Pancreas (tissue), 10 donors: ENCODE data around the gene LMNA. TPM values are rescaled to one million over a fixed set of nuclear protein-coding genes. Genes with fewer than 3 reads are reported as not detected.
A peak's percentile ranks its signal among the peaks of the same experiment; 100 is the strongest.

Experiments used
- ATAC-seq, 4 donors: fragments of 200-7000 bp; cut with Tn5 transposase; one replicate each; pipeline versions ENCODE4 v1.8.0 to v1.9.1; 2020; ENCODE audit warnings: mild to moderate bottlenecking in 4 of 4, moderate library complexity in 4 of 4
- DNase-seq, 6 donors: peaks; one replicate each; pipeline ENCODE4 v3.0.0-alpha.2; 2020
- FAIRE-seq: peaks from 2 replicates; lab custom pipeline; 2012; peaks lifted over from hg19 to GRCh38; lab: Jason Lieb, UNC
- H3K27ac ChIP-seq, 4 donors: fragments of 200-600 bp; sonication (generic); 1 replicate in 3 of 4; 2 replicates in 1 of 4; pipeline versions ENCODE4 v1.5.0 to v1.8.0; 2020
- H3K27me3 ChIP-seq, 4 donors: fragments of 200-600 bp; one replicate each; pipeline ENCODE4 v1.8.0; 2021
- H3K36me3 ChIP-seq, 3 donors: fragments of 200-600 bp; sonication (generic) in 1 of 3; one replicate each; pipeline versions ENCODE4 v1.5.0 to v1.8.0; 2020 to 2021
- H3K4me1 ChIP-seq, 3 donors: fragments of 200-600 bp; one replicate each; pipeline ENCODE4 v1.8.0; 2021
- H3K4me3 ChIP-seq, 4 donors: fragments of 200-600 bp; sonication (generic) in 2 of 4; one replicate each; pipeline versions ENCODE4 v1.5.0 to v1.8.0; 2020 to 2021
- H3K9me3 ChIP-seq, 4 donors: fragments of 200-600 bp; one replicate each; pipeline ENCODE4 v1.8.0; 2021
- WGBS, 2 donors: extraction: QIAGEN DNeasy Blood & Tissue Kit; methylation state at CpG; one replicate each; pipeline ENCODE4 v1.1.7; 2013; 5-methylcytosine and 5-hydroxymethylcytosine counted together
- intact Hi-C, 3 donors: fragments of 100-400 bp; cut with DNase I; formaldehyde crosslinking; loops; one replicate each; pipeline versions ENCODE4 v1.11.1 to v1.14.2; 2022
- polyA plus RNA-seq, 2 donors: library from polyadenylated mRNA; stranded (reverse); fragments of 200-250 nt; gene quantifications; one replicate each; pipeline ENCODE4 v1.2.3, GENCODE V29; 2013
- total RNA-seq, 6 donors: library from RNA; stranded (reverse); fragmentation: NEBNext Ultra II Directional in 4 of 6; extraction: Animal tissue kit (Norgen Biotek cat#: 25700) in 4 of 6; gene quantifications; one replicate each; pipeline versions ENCODE4 v1.2.1 to v1.2.4, GENCODE V29; 2021 to 2023
- TF ChIP-seq, protein P1 (sequence below), 4 donors: fragments of 200-600 bp; sonication (generic) in 3 of 4; IDR thresholded peaks; one replicate each; pipeline versions ENCODE4 v1.5.0 to v1.8.0; 2021; ENCODE audit warnings: antibody characterized with exemption in 4 of 4
- donor health status: healthy with polysubstance abuse.
- donor health status: DM: no; HTN: no; CAD: no; lungs with moderate emphysema.
- donor health status: DM: no; HTN: no; CAD: no.
- donor health status: control.
- donor health status: control.
- donor health status: Bipolar disorder and iron deficiency.
- donor health status: DM: yes; HTN: yes; CAD: no.
- donor health status: DM: no; HTN: no; CAD: no.
- donor health status: DM: no; HTN: no; CAD: no.
- donor health status: DM: yes; HTN: yes; CAD: no.

Gene LMNA
- total and polyA plus RNA-seq, 8 donors: 59.4 to 119 (median 99.4) TPM

DNA sequence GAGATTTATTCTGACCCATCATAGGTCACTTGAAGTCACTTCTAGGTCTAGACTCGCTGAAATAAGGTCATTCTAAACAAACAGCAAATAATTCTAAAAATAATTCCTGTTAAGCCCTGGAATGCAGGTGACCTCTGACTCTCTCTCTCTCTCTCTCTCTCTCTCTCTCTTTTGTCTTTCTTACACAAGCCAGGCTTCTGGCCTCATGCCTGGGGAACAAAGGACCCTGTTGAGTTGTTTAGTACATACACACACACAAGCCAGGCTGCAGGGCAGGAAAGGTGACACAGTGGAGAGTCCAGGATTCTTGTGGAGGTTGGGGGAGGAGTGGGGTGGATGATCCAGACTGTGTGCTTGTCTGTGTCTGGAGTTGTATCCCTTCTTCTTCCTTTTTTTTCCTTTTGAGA lies 28.3 kb upstream of the LMNA start:
- FAIRE-seq (no peak), DNase-seq (peak in 2 of 6 donors; percentile 46 to 50), ATAC-seq (peak in 2 of 4 donors; percentile 14 to 26)
- 6 to 13% methylated on average over 1 of the region's 1 CpG for WGBS, 2 donors
- H3K4me3 ChIP-seq: no peak overlapping the region
- H3K27ac ChIP-seq: no peak overlapping the region
- H3K27me3 ChIP-seq: no peaks in the 10 kb centered on the region
- H3K36me3 ChIP-seq: no peaks in the 10 kb centered on the region
- H3K9me3 ChIP-seq: no peaks in the 10 kb centered on the region
- intact Hi-C loops: loop anchor here in 2 of 3 donors (5.0 to 10.0 kb wide), 2 partner anchors 49 to 136 kb away; no protein-coding TSS in a partner anchor
- TF ChIP-seq, protein P1, sequence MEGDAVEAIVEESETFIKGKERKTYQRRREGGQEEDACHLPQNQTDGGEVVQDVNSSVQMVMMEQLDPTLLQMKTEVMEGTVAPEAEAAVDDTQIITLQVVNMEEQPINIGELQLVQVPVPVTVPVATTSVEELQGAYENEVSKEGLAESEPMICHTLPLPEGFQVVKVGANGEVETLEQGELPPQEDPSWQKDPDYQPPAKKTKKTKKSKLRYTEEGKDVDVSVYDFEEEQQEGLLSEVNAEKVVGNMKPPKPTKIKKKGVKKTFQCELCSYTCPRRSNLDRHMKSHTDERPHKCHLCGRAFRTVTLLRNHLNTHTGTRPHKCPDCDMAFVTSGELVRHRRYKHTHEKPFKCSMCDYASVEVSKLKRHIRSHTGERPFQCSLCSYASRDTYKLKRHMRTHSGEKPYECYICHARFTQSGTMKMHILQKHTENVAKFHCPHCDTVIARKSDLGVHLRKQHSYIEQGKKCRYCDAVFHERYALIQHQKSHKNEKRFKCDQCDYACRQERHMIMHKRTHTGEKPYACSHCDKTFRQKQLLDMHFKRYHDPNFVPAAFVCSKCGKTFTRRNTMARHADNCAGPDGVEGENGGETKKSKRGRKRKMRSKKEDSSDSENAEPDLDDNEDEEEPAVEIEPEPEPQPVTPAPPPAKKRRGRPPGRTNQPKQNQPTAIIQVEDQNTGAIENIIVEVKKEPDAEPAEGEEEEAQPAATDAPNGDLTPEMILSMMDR (IDR thresholded peaks at IDR 0.05): no peak
- H3K4me1 ChIP-seq: peaks cover 0 to 3% (median 0%) of the 10 kb centered on the region in 3 donors

DNA sequence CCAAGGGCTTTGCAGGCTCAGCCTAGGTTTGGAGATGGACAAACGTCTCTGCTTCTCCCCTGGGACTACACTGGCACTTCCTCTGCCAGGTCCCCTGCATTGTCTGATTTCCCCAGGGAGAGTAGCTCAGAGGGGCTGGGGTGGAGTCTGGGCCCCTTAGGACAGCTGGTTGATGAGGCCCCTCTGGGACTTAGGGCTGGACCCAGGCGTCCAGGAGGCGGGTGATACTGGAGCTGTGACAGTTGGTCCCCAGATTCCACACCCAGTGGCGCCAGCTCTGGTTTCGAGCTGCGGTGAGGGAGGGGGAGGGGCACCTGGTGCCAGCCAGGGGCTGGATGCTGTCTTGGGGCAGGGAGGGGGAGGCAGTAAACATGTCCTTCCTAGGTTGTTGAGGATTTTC lies 24.8 kb upstream of the LMNA start:
- DNase-seq (no peak), FAIRE-seq (no peak), ATAC-seq (no peak)
- TF ChIP-seq, protein P1 (IDR thresholded peaks at IDR 0.05): no peak
- Histone ChIP-seq H3K4me1 (no peaks in the 10 kb centered on the region), H3K36me3 (no peaks in the 10 kb centered on the region), H3K27me3 (no peaks in the 10 kb centered on the region), H3K9me3 (no peaks in the 10 kb centered on the region), H3K27ac (peak overlapping the region in 1 of 4 donors; percentile 7), H3K4me3 (no peak overlapping the region)
- intact Hi-C loops: loop anchor here (5.0 to 10.0 kb wide), 3 partner anchors 45 to 133 kb away; no protein-coding TSS in a partner anchor
- WGBS, 2 donors: 54 to 65% methylated on average over 6 of the region's 6 CpGs

DNA sequence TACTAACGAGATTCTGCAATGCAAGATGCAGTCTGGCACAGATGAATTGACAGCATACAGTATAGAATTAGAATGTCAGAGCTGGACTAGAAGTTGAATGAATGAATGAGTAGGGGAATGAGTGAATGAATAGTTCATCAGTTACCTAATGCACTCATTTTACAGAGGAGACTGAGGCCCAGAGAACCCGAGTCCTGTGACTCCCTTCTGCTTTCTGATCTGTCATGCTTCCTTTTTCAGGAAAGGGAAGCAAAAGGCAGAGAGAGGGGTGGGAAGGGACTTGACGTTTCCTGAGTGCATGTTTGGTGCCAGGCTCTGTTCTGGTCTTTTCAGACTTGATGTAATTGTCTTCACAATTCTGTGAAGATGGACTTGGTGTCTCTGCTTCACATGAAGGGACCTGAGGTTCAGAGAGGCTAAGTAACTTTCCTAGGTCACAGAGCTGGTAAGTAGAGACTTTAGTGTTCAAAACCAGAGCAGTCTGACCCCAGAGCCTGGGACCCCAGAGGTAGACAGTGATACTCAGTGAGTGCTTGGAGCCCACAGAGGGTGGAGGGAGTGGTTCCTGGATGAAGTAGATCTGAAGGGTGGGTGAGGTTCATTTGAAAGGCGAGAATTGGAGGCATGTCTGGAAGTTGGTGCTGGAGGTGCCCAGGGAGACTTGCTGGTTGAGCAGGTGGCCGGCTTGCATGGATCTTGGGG lies 24.2 kb upstream of the LMNA start:
- Histone ChIP-seq H3K27me3 (no peaks in the 10 kb centered on the region), H3K4me3 (no peak overlapping the region), H3K4me1 (no peaks in the 10 kb centered on the region), H3K36me3 (no peaks in the 10 kb centered on the region), H3K9me3 (no peaks in the 10 kb centered on the region), H3K27ac (peak overlapping the region in 1 of 4 donors; percentile 28)
- intact Hi-C loops: loop anchor here in 1 of 3 donors (5.0 kb wide), 2 partner anchors 47 to 132 kb away; no protein-coding TSS in a partner anchor
- WGBS, 2 donors: 36 to 41% methylated on average over 5 of the region's 5 CpGs
- ATAC-seq (peak in 2 of 4 donors; percentile 33 to 57), DNase-seq (peak in 1 of 6 donors; percentile 28), FAIRE-seq (no peak)
- TF ChIP-seq, protein P1 (IDR thresholded peaks at IDR 0.05): no peak

DNA sequence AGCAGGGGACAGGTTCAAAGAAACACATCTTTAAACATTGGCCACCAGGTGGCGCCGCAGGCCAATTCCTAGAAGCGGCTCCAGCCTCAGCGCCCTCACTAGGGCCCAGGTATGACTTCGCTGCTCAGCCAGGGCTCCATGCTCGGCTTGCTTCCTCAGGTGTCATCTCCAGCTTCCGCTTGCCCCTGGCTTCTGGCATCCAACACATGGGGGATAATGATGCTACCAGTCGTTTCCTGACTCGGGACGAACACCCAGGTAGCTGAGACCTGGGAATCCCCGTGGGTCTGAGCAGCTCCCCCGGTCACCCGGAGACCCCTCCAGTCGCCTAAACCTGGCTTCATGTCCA lies 23.7 kb upstream of the LMNA start:
- 32 to 33% methylated on average over 14 of the region's 14 CpGs for WGBS, 2 donors
- FAIRE-seq: no peak
- Histone ChIP-seq H3K9me3 (no peaks in the 10 kb centered on the region), H3K36me3 (no peaks in the 10 kb centered on the region), H3K4me3 (no peak overlapping the region), H3K27me3 (no peaks in the 10 kb centered on the region), H3K4me1 (no peaks in the 10 kb centered on the region), H3K27ac (peak overlapping the region in 1 of 4 donors; percentile 28)
- DNase-seq: peak; percentile 77 to 96 (median 90)
- intact Hi-C loops: loop anchor here in 1 of 3 donors (5.0 kb wide), 2 partner anchors 46 to 131 kb away; no protein-coding TSS in a partner anchor
- peak; percentile 87 to 94 (median 93) for ATAC-seq
- TF ChIP-seq, protein P1 (IDR thresholded peaks at IDR 0.05): peak; percentile 73 to 84 (median 78)

DNA sequence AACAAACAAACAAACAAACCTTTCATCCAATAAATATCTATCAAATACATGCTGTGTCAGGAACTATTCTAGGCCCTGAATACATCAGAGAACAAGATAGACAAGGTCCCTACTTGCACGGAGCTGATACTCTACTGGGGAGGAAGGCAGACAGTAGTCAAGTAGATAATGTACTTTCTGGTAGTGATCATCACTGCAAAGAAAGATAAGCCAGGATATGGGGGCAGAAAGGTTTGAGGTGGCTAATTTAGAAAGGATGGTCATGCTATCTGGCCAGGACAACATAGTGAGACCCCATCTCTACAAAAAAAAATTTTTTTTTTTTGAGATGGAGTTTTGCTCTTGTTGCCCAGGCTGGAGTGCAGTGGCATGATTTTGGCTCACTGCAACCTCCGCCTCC lies 22.9 kb upstream of the LMNA start:
- ATAC-seq (no peak), DNase-seq (no peak), FAIRE-seq (no peak)
- whole genome bisulfite sequencing, 2 donors: 62 to 63% methylated on average over 2 of the region's 2 CpGs
- H3K27me3 ChIP-seq: no peaks in the 10 kb centered on the region
- intact Hi-C loops: loop anchor here in 1 of 3 donors (5.0 kb wide), 2 partner anchors 46 to 131 kb away; no protein-coding TSS in a partner anchor
- H3K4me1 ChIP-seq: peaks cover 0 to under 1% (median 0%) of the 10 kb centered on the region in 3 donors
- H3K4me3 ChIP-seq: no peak overlapping the region
- H3K36me3 ChIP-seq: no peaks in the 10 kb centered on the region
- no peaks in the 10 kb centered on the region for H3K9me3 ChIP-seq
- TF ChIP-seq, protein P1 (IDR thresholded peaks at IDR 0.05): no peak
- no peak overlapping the region for H3K27ac ChIP-seq
